ENCODE results near the gene SRRD.
"Not testable (repeated sequence)": the region's sequence is repeated elsewhere in the genome, so short reads cannot be mapped to it uniquely, and the experiment has no call there.

SRRD gene

GRCh38 chr22:26483439-26484359 is at the start of gene SRRD, which contains the start of gene HPS4:
SRRD (plus strand) TSS chr22:26483877; CDS start chr22:26483891, 14 bp downstream.
HPS4 (minus strand) TSS chr22:26483783; CDS start chr22:26481762, 2,021 bp downstream.
- DNase-seq (ENCODE audit: extremely low read depth in 1 of 2, low read depth in 1 of 2) = peak; percentile 76 to 90

GRCh38 chr22:26435327-26436093 is 48.2 kb upstream of the SRRD start:
- DNase-seq (ENCODE audit: extremely low read depth in 1 of 2, low read depth in 1 of 2) = no peak

GRCh38 chr22:26436903-26437515 is 46.7 kb upstream of the SRRD start:
- DNase-seq (ENCODE audit: extremely low read depth in 1 of 2, low read depth in 1 of 2) = no peak

GRCh38 chr22:26437694-26438392 is 45.8 kb upstream of the SRRD start:
- DNase-seq (ENCODE audit: extremely low read depth in 1 of 2, low read depth in 1 of 2) = no peak

DNA sequence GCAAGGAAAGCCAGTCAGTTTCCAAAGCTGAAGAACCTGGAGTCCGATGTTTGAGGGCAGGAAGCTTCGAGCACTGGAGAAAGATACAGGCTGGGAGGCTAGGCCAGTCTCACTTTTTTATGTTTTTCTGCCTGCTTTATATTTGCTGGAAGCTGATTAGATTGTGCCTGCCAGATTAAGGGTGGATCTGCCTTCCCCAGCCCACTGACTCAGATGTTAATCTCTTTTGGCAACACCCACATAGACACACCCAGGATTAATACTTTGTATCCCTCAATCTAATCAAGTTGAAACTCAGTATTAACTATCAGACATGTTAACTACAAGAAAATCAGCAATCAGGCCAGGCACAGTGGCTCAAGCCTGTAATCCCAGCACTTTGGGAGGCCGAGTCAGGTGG is 44.9 kb upstream of the SRRD start:
- not testable (repeated sequence) for DNase-seq (ENCODE audit: extremely low read depth in 1 of 2, low read depth in 1 of 2)

DNA sequence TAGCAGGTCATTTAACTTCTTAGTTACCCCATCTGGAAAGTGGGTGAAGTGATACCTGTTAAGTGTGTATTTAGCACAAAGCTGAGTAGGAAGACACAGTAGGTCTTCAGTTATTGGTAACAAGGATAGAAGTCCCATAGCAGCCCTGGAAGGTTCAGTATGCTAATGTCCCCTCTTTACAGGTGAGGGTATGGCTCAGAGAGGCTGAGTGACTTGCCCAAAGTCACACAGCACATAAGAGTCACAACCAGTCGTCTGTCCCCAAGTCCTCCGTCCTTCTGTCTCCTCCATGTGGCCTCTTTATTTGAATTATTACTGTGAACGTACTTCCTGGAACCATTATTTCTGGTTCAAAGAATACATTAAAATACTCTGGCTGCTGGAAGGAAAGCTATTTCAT is 44.1 kb upstream of the SRRD start:
- no peak for DNase-seq (ENCODE audit: extremely low read depth in 1 of 2, low read depth in 1 of 2)

GRCh38 chr22:26442086-26442756 is 41.5 kb upstream of the SRRD start:
- no peak for DNase-seq (ENCODE audit: extremely low read depth in 1 of 2, low read depth in 1 of 2)

DNA sequence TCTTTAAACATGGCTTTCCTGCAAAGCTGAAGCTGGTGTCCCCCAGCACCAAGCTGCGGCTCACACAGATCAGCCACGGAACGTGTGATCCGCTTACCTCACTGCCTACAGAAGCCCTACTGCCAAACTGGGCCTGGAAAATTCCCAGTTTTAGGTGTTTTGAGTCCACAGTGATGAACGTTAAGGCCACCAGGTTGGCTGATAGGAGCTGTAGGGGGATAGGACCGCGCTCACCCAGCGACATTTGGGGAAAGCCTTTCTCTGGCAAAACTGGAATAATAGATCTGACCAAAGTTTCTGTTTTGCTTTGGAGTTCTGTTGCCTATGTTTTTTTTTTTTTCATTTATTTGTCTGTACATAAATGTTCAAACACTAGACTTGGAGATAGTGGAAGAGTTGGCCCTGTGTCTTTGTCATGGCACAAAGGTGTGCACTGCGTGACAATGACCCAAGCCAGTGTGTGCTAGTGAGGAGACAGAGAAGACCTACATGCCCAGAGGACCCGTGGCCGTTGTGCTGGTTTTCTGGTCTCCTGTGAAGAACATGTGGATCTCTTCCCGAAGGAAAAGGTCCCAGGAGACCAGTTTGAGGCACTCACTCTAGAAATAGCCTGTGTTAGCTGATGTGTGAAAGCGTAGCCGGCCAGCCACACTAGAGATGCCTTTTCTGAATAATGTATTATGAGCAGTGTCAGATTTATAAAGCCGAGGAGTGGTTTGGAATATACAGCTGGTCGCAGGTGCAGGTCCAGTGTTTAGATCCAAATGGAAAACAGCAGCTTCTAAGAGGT is 39.6 kb upstream of the SRRD start:
- DNase-seq (ENCODE audit: extremely low read depth in 1 of 2, low read depth in 1 of 2) = no peak

DNA sequence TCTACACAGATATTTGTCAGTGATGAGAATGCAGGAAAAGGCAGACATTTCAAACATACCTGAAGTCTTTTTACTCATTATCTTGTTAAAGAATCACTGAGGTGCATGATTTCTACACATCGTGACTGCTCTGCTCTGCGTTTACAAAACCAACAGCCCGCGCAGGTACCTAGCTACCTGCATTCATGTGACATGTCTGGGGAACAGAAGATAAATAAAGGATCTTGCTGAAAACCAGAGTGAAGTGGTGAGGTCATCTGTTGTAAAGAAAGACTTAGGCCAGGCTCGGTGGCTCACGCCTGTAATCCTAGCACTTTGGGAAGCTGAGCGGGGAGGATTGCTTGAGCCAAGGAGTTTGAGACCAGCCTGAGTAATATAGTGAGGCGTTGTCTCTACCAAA is 38.9 kb upstream of the SRRD start:
- DNase-seq (ENCODE audit: extremely low read depth in 1 of 2, low read depth in 1 of 2) = no peak

- DNase-seq (ENCODE audit: extremely low read depth in 1 of 2, low read depth in 1 of 2) = no peak
Observed at GRCh38 chr22:26445577-26446275, 38.0 kb upstream of the SRRD start.

DNA sequence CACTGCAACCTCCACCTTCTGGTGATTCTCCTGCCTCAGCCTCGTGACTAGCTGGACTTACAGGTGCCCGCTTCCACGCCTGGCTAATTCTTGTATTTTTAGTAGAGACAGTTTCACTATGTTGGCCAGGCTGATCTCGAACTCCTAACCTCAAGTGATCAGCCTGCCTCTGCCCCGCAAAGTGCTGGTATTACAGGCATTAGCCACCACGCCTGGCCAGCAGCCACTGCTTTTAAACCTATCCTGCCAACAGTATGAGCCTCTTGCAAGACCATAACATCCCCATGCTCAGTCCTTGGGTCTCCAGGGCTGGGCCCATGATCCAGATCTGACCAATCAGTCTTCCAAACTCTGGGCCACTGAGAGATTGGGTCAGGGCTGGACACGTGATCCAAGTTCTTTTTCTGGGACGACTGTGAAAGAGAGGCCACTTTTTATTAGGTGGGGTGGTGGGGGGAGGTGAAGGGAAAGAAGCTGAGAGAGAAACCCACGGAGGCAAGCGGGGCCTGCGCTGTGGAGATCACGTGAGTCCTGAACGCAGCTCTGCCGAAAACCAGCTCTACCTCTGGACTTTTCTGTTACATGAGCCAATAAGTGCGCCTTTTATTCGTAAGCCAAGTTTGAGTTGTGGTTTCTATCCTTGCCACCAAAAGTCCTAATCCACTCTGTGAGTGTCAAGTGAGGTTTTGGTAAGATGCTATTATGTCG is 36.7 kb upstream of the SRRD start:
- no peak for DNase-seq (ENCODE audit: extremely low read depth in 1 of 2, low read depth in 1 of 2)

DNA sequence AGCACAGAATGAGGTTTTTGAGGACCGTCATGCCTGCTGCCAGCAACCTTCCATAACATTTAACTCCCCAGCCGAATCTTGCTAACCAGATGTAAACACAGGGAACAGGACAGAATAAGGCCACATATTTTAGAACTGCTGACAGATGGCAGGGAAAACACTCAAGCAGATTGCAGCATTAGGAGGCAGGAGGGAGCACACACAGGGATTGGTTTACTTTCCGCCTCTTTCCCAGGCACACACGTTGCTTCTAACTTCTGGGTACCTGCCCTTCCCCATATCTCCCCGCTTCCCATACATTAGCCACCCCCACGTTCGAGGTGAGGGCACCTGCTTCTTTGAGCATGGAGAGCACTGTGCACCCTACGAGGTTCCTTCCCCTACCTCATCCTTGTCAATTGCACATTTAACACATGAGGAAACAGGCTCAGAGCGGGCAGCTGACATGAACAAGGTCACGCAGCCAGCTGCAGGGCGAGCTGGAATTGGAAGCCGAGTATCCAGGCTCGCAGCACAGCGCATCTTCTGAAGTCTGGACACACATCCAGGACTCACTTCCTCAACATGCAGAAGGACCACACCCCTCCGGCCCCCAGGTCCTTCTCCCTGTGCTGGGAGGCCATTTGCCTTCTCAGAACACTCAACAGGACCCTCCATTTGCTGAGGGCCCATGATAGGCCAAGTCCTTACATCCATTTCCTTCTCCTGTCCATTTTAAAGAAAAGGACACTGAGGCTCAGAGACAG is 35.9 kb upstream of the SRRD start:
- DNase-seq (ENCODE audit: extremely low read depth in 1 of 2, low read depth in 1 of 2) = no peak

DNA sequence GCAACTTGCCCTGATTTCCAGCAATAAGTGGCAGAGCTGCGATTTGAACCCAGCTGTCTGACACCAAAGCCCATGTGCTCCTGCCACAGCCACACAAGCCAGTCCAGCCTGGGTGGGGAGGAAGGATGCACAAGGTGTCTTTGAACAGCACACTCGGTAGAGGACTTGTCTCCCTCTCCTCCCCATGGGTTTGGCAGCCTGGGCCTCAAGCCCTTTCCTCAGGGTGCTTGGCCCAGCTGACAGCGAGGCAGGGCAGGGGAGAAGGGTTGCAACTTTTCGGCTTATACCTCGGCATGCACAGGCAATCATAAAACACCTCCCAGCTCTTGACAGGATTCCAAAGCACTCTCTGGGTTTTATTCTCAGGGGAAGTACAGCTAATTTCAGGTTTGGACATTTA is 35.3 kb upstream of the SRRD start:
- DNase-seq (ENCODE audit: extremely low read depth in 1 of 2, low read depth in 1 of 2) = no peak

GRCh38 chr22:26448941-26449340 is 34.7 kb upstream of the SRRD start:
- no peak for DNase-seq (ENCODE audit: extremely low read depth in 1 of 2, low read depth in 1 of 2)

DNA sequence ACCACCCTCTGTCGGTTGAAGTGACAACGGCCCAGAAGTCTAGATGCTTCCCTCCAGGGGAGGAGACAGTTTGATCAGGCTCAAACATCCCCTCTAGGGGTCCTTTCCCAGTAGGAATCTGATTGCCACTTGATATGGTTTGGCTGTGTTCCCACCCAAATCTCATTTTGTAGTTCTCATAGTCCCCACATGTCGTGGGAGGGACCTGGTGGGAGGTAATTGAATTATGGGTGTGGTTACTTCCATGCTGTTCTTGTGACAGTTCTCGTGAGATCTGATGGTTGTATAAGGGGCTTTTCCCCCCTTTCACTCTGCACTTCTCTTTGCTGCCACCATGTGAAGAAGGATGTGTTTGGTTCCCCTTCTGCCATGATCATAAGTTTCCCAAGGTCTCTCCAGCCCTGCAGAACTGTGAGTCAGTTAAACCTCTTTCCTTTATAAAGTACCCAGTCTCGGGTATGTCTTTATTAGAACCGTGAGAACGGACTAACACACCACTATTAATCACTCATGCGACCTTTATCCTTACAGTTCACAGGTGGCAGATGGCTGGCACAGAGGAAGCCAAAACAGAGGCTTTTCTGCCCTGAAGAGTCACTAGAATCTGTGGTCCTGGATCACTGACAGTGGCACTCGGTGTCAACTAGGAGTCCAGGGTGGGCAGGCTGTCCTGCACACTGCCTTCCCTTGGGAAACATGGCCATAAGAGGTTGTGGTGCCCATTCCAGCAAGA is 33.1 kb upstream of the SRRD start:
- DNase-seq (ENCODE audit: extremely low read depth in 1 of 2, low read depth in 1 of 2) = no peak

DNA sequence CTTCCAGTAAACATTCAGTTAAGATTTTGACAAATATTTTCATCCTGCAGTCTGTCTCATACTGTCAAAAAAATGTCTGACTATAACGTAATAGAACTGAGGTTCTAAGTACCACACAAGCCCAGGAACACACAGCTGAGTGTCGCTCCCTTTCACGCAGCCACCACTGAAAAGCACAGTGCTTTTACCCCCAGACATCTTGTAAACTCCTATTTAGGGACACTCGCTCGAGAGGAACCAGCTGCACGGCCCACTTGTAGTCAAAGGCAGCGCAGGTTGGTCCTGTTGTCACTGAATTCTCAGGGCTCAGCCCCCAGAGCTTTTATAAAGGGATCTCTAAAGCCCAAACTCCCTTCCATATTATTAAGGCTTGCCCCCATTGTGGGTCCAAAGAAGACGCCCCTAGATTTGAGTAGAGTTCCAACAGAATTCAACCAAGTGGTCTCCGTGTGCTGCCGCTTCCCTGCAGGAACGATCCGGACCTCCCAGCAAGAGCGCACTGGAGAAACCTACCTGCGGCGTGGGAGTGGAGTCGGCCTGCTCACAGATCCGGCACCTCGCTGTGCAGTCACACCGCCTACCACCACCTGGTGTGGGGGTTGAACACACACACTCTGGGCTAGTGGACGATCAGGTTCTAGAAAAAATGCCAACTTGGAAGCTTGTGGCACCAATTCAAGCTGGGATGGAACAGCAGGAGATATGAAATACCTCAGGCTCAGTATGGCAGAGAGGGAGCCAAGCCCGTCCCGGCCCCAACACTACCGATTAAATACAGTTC is 31.3 kb upstream of the SRRD start:
- no peak for DNase-seq (ENCODE audit: extremely low read depth in 1 of 2, low read depth in 1 of 2)

Measured in activated CD8-positive, alpha-beta memory T cell treated with anti-CD3 and anti-CD28 coated beads for 1 hour (primary cell).